Neuronal stem cell (in vitro differentiated cells): ENCODE measurements around the gene LSAMP.

Source experiments
- DNase-seq: peaks from one replicate; pipeline ENCODE4 v3.0.0-alpha.2; 2013; ENCODE audit warnings: low spot score
- H2AFZ ChIP-seq: one replicate; pipeline ENCODE4 v1.6.1; 2013; ENCODE audit warnings: mild to moderate bottlenecking, low read length, inconsistent platforms
- H2AK5ac ChIP-seq: 2 replicates; pipeline ENCODE4 v1.6.1; 2013; ENCODE audit warnings: low read depth, mild to moderate bottlenecking, inconsistent platforms, low read length, moderate library complexity, mixed read lengths
- H2BK120ac ChIP-seq: 2 replicates; pipeline ENCODE4 v1.6.1; 2013; ENCODE audit warnings: low read depth, mild to moderate bottlenecking, inconsistent platforms, low read length, moderate library complexity, mixed read lengths
- H2BK12ac ChIP-seq: one replicate; pipeline ENCODE4 v1.6.1; 2013; ENCODE audit warnings: low read length, inconsistent platforms
- H2BK15ac ChIP-seq: 2 replicates; pipeline ENCODE4 v1.6.1; 2013; ENCODE audit warnings: mild to moderate bottlenecking, low read length, inconsistent platforms, mixed read lengths
- H2BK5ac ChIP-seq: one replicate; pipeline ENCODE4 v1.6.1; 2013; ENCODE audit warnings: inconsistent platforms, mild to moderate bottlenecking, low read length, moderate library complexity
- H3K14ac ChIP-seq: one replicate; pipeline ENCODE4 v1.6.1; 2013; ENCODE audit warnings: low read length, inconsistent platforms
- H3K18ac ChIP-seq: 2 replicates; pipeline ENCODE4 v1.6.1; 2013; ENCODE audit warnings: low read length, inconsistent platforms
- H3K23ac ChIP-seq: 2 replicates; pipeline ENCODE4 v1.6.1; 2013; ENCODE audit warnings: low read depth, mild to moderate bottlenecking, mixed read lengths, low read length, inconsistent platforms; ENCODE audit not compliant: poor library complexity
- H3K27ac ChIP-seq: replicated peaks from 3 replicates; pipeline ENCODE4 v1.5.1; 2013; ENCODE audit warnings: low read length, inconsistent platforms
- H3K27me3 ChIP-seq, 3 experiments: 2 replicates each; pipeline ENCODE4 v1.6.1; 2013; ENCODE audit warnings: low read length in 3 of 3, mild to moderate bottlenecking in 2 of 3, inconsistent platforms in 1 of 3, low read depth in 1 of 3, mixed read lengths in 1 of 3, moderate library complexity in 1 of 3; ENCODE audit not compliant: control insufficient read depth in 3 of 3, insufficient read depth in 3 of 3
- H3K36me3 ChIP-seq, 2 donors: replicated peaks in 1 of 2; 2 replicates each; pipeline ENCODE4 v1.6.1; 2013; ENCODE audit warnings: low read length in 2 of 2; ENCODE audit not compliant: control insufficient read depth in 2 of 2, insufficient read depth in 2 of 2
- H3K4ac ChIP-seq: 2 replicates; pipeline ENCODE4 v1.6.1; 2013; ENCODE audit warnings: inconsistent platforms, mild to moderate bottlenecking, low read length, moderate library complexity
- H3K4me1 ChIP-seq, 2 donors: 1 replicate in 1 of 2; 2 replicates in 1 of 2; pipeline ENCODE4 v1.6.1; 2013; ENCODE audit warnings: low read length in 2 of 2, low read depth in 1 of 2; ENCODE audit not compliant: control insufficient read depth in 2 of 2, insufficient read depth in 1 of 2
- H3K4me2 ChIP-seq: one replicate; pipeline ENCODE4 v1.6.1; 2013; ENCODE audit warnings: mild to moderate bottlenecking, low read length, inconsistent platforms; ENCODE audit not compliant: insufficient read depth, poor library complexity, severe bottlenecking
- H3K4me3 ChIP-seq, 2 donors: 2 replicates each; pipeline ENCODE4 v1.5.1; 2013; ENCODE audit warnings: low read length in 2 of 2, mild to moderate bottlenecking in 2 of 2, inconsistent platforms in 1 of 2, moderate library complexity in 1 of 2
- H3K79me1 ChIP-seq: one replicate; pipeline ENCODE4 v1.6.1; 2013; ENCODE audit warnings: low read depth, mild to moderate bottlenecking, inconsistent platforms, low read length, moderate library complexity
- H3K9ac ChIP-seq: one replicate; pipeline ENCODE4 v1.6.1; 2013; ENCODE audit warnings: mild to moderate bottlenecking, low read depth, low read length, inconsistent platforms; ENCODE audit not compliant: poor library complexity
- H3K9me3 ChIP-seq, 2 donors: replicated peaks in 1 of 2; 2 replicates each; pipeline versions ENCODE3 to v1.6.1; 2013; ENCODE audit warnings: low read length in 2 of 2, mild to moderate bottlenecking in 2 of 2, inconsistent platforms in 1 of 2, low read depth in 1 of 2, mixed read lengths in 1 of 2, moderate library complexity in 1 of 2; ENCODE audit not compliant: control insufficient read depth in 2 of 2, insufficient read depth in 1 of 2
- H4K8ac ChIP-seq: one replicate; pipeline ENCODE4 v1.6.1; 2013; ENCODE audit warnings: low read depth, mild to moderate bottlenecking, inconsistent platforms, low read length, moderate library complexity
- H4K91ac ChIP-seq: one replicate; pipeline ENCODE4 v1.6.1; 2013; ENCODE audit warnings: low read length, low read depth, mild to moderate bottlenecking, inconsistent platforms; ENCODE audit not compliant: poor library complexity
- WGBS, 2 donors: extraction: QIAGEN DNeasy Blood & Tissue Kit; methylation state at CpG; one replicate each; pipeline ENCODE4 v1.1.7; 2013; ENCODE audit warnings: missing lambda C conversion rate in 2 of 2, mixed read lengths in 1 of 2; ENCODE audit not compliant: insufficient read length in 2 of 2, insufficient replicate concordance in 1 of 2; ENCODE audit errors: extremely low coverage in 2 of 2; 5-methylcytosine and 5-hydroxymethylcytosine counted together

The LSAMP gene

DNA sequence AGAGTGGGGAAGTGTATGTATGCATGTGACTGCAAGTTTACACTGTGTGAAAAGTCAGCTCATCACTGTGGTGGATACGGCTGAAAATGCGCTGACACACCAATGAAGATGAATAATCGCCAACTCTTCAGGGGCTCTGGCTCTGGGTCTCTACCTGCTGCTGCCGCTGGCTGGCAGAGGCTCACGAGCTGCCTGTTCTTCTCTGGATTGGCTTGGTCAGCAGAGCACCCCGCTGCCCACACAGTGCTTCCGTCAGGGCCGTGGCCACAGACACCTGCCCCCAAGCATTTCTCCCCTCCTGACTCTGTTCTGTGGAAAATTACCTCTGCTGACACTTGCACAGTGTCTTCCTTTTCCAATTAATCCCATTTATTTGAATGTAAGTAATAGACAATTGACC, 606.5 kb downstream of the LSAMP start:
- Histone ChIP-seq H3K36me3 (no peaks in the 10 kb centered on the region), H2AFZ (no peak overlapping the region), H3K14ac (no peak overlapping the region), H2BK120ac (no peak overlapping the region), H4K8ac (no peak overlapping the region), H4K91ac (no peak overlapping the region), H2BK15ac (no peak overlapping the region), H3K27me3 (no peaks in the 10 kb centered on the region), H3K4ac (no peak overlapping the region), H3K18ac (no peak overlapping the region), H3K9me3 (no peaks in the 10 kb centered on the region), H3K9ac (no peak overlapping the region), H3K23ac (no peak overlapping the region), H2BK5ac (no peak overlapping the region), H3K27ac (no peak overlapping the region), H2BK12ac (no peak overlapping the region), H3K4me1 (no peaks in the 10 kb centered on the region), H3K4me3 (no peak overlapping the region), H3K4me2 (no peak overlapping the region), H3K79me1 (no peaks in the 10 kb centered on the region), H2AK5ac (no peak overlapping the region)
- DNase-seq: no peak
- no CpG with 5 or more reads among the region's 8 CpGs for WGBS, 2 donors

GRCh38 chr3:115836944-115837343, 608.3 kb downstream of the LSAMP start:
- Histone ChIP-seq H4K91ac (no peak overlapping the region), H3K9me3 (no peaks in the 10 kb centered on the region)

GRCh38 chr3:115835946-115836345, 609.3 kb downstream of the LSAMP start:
- Histone ChIP-seq H3K9ac (no peak overlapping the region), H3K4me1 (peaks cover 0 to 5% of the 10 kb centered on the region in 2 donors), H3K27me3 (no peaks in the 10 kb centered on the region), H3K23ac (no peak overlapping the region), H2AK5ac (no peak overlapping the region), H3K18ac (no peak overlapping the region), H2BK15ac (no peak overlapping the region), H3K9me3 (no peaks in the 10 kb centered on the region), H3K4me3 (no peak overlapping the region), H4K91ac (no peak overlapping the region), H2BK120ac (no peak overlapping the region), H2BK12ac (no peak overlapping the region), H2AFZ (no peak overlapping the region), H3K27ac (no peak overlapping the region), H3K4me2 (no peak overlapping the region), H3K36me3 (no peaks in the 10 kb centered on the region), H2BK5ac (no peak overlapping the region), H3K79me1 (no peaks in the 10 kb centered on the region), H3K14ac (no peak overlapping the region), H3K4ac (no peak overlapping the region), H4K8ac (no peak overlapping the region)
- 100% methylated on average over 1 to 3 of the region's 4 CpGs for WGBS, 2 donors
- no peak for DNase-seq

More at GRCh38 chr3:115836944-115837343, 608.3 kb downstream of the LSAMP start:
- no peak overlapping the region for H4K8ac ChIP-seq
- no peak overlapping the region for H3K23ac ChIP-seq
- no peak overlapping the region for H3K27ac ChIP-seq
- no peak overlapping the region for H2BK120ac ChIP-seq
- no peak overlapping the region for H3K9ac ChIP-seq
- H2BK12ac ChIP-seq: no peak overlapping the region
- no peak overlapping the region for H3K4me2 ChIP-seq
- H3K4me3 ChIP-seq: no peak overlapping the region
- H3K79me1 ChIP-seq: no peaks in the 10 kb centered on the region
- no peak overlapping the region for H3K14ac ChIP-seq
- H3K36me3 ChIP-seq: no peaks in the 10 kb centered on the region
- H3K4ac ChIP-seq: no peak overlapping the region
- peaks cover 0 to under 1% of the 10 kb centered on the region in 2 donors for H3K4me1 ChIP-seq
- no peak overlapping the region for H2AFZ ChIP-seq
- H3K27me3 ChIP-seq: no peaks in the 10 kb centered on the region
- H2AK5ac ChIP-seq: no peak overlapping the region
- WGBS, 2 donors: no CpG with 5 or more reads among the region's 3 CpGs
- H2BK5ac ChIP-seq: no peak overlapping the region
- DNase-seq: no peak
- H3K18ac ChIP-seq: no peak overlapping the region
- H2BK15ac ChIP-seq: no peak overlapping the region

- H3K18ac ChIP-seq: no peak overlapping the region
- H4K8ac ChIP-seq: no peak overlapping the region
- no peaks in the 10 kb centered on the region for H3K9me3 ChIP-seq
- no peak for DNase-seq
- H3K36me3 ChIP-seq: no peaks in the 10 kb centered on the region
- H3K4me3 ChIP-seq: no peak overlapping the region
- H2BK5ac ChIP-seq: no peak overlapping the region
- H2BK15ac ChIP-seq: no peak overlapping the region
- no CpG with 5 or more reads among the region's 1 CpG for WGBS, 2 donors
- no peak overlapping the region for H2BK12ac ChIP-seq
- no peak overlapping the region for H2AFZ ChIP-seq
- H2BK120ac ChIP-seq: no peak overlapping the region
- H2AK5ac ChIP-seq: no peak overlapping the region
- no peak overlapping the region for H3K27ac ChIP-seq
- no peak overlapping the region for H4K91ac ChIP-seq
- H3K14ac ChIP-seq: no peak overlapping the region
- no peak overlapping the region for H3K4me2 ChIP-seq
- H3K9ac ChIP-seq: no peak overlapping the region
- H3K79me1 ChIP-seq: no peaks in the 10 kb centered on the region
- peaks cover 0 to 5% of the 10 kb centered on the region in 2 donors for H3K4me1 ChIP-seq
- no peak overlapping the region for H3K23ac ChIP-seq
- no peaks in the 10 kb centered on the region for H3K27me3 ChIP-seq
- H3K4ac ChIP-seq: no peak overlapping the region
Observed at GRCh38 chr3:115834068-115834467, 611.2 kb downstream of the LSAMP start.
